IMR-90 (cell line): Measurements from ENCODE around the gene SLC2A14.

ENCODE experiments used
- CTCF ChIP-seq: conservative IDR thresholded peaks from 2 replicates; pipeline ENCODE4 v1.5.1; 2012; ENCODE audit warnings: mild to moderate bottlenecking, low read depth, low read length, improper control_type of control experiment
- MXI1 ChIP-seq: IDR thresholded peaks from 2 replicates; pipeline ENCODE4 v1.6.1; 2012; ENCODE audit warnings: low read depth, mild to moderate bottlenecking, low read length, moderate library complexity, borderline replicate concordance
- POLR2A ChIP-seq: IDR thresholded peaks from 2 replicates; pipeline ENCODE4 v1.6.1; 2012; ENCODE audit warnings: mild to moderate bottlenecking, low read depth, low read length

- TF ChIP-seq POLR2A, result no peak
- TF ChIP-seq CTCF, result no peak
- TF ChIP-seq MXI1, result no peak
Observed at GRCh38 chr12:7834701-7835100, 38.0 kb downstream of the SLC2A14 start.
